Ammon's horn (tissue), 1 donor: ENCODE results near the gene TBC1D4.

Experiments used
- DNase-seq: peaks from one replicate; pipeline ENCODE4 v3.0.0-alpha.2; 2016; ENCODE audit warnings: low spot score

Gene TBC1D4

GRCh38 chr13:75384879-75385707, 96.9 kb downstream of the TBC1D4 start:
- DNase-seq: no peak

- no peak for DNase-seq
Measured at GRCh38 chr13:75383064-75383715, 98.8 kb downstream of the TBC1D4 start.

GRCh38 chr13:75378301-75378700, 103.7 kb downstream of the TBC1D4 start:
- DNase-seq: no peak

GRCh38 chr13:75376792-75377402, 105.1 kb downstream of the TBC1D4 start:
- no peak for DNase-seq

GRCh38 chr13:75375329-75375728, 106.6 kb downstream of the TBC1D4 start:
- no peak for DNase-seq

GRCh38 chr13:75373988-75374387, 108.0 kb downstream of the TBC1D4 start:
- no peak for DNase-seq

- no peak for DNase-seq
Measured at GRCh38 chr13:75372923-75373841, 108.8 kb downstream of the TBC1D4 start.

- DNase-seq: peak; percentile 41
Measured at GRCh38 chr13:75372517-75372916, 109.5 kb downstream of the TBC1D4 start.

GRCh38 chr13:75371203-75371602, 110.8 kb downstream of the TBC1D4 start:
- no peak for DNase-seq

- DNase-seq: no peak
Measured at GRCh38 chr13:75370774-75371173, 111.2 kb downstream of the TBC1D4 start.

GRCh38 chr13:75369981-75370380, 112.0 kb downstream of the TBC1D4 start:
- no peak for DNase-seq

GRCh38 chr13:75368167-75368566, 113.8 kb downstream of the TBC1D4 start:
- peak; percentile 25 for DNase-seq

- no peak for DNase-seq
Measured at GRCh38 chr13:75366380-75367280, 115.3 kb downstream of the TBC1D4 start.

- DNase-seq: no peak
Measured at GRCh38 chr13:75365724-75366173, 116.2 kb downstream of the TBC1D4 start.

GRCh38 chr13:75364131-75364713, 117.7 kb downstream of the TBC1D4 start:
- DNase-seq: no peak

- no peak for DNase-seq
Measured at GRCh38 chr13:75363371-75363770, 118.6 kb downstream of the TBC1D4 start.

GRCh38 chr13:75362026-75362425, 119.9 kb downstream of the TBC1D4 start:
- DNase-seq: no peak

GRCh38 chr13:75360170-75360569, 121.8 kb downstream of the TBC1D4 start:
- no peak for DNase-seq

- no peak for DNase-seq
Measured at GRCh38 chr13:75359266-75359665, 122.7 kb downstream of the TBC1D4 start.

- DNase-seq: peak; percentile 51
Measured at GRCh38 chr13:75357576-75358289, 124.2 kb downstream of the TBC1D4 start.
